Measurements from ENCODE around the gene CCDC60. TPM values are rescaled to one million over a fixed set of nuclear protein-coding genes. Genes with fewer than 3 reads are reported as not detected.

Gene CCDC60
- total RNA-seq, 1 experiment from 2014 or later, result not detected

DNA sequence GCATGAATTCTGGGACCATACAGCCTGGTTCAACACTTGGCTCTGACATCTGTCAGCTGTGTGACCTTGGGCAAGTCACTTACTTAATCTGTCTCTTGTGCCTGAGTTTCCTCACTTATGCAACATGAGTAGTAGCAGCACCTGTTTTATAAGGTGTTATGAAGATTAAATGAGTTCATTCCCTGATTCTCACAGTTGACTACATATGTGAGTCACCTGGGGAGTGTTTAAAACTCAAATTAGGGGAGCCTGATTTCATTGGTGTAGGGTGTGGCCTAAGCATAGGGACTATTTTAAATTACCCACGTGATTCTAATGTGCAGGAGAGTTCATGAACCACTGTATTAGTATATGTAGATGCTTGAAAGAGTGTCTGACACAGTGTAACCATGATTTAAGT is 222.3 kb downstream of the CCDC60 start:
- H3K4me1 Mint-ChIP-seq (ENCODE audit: low read depth, unreplicated experiment), result no peaks in the 10 kb centered on the region
- intact Hi-C loops (cut with micrococcal nuclease; ENCODE audit: unreplicated experiment), result no loop called here
- TF ChIP-seq, protein P1, sequence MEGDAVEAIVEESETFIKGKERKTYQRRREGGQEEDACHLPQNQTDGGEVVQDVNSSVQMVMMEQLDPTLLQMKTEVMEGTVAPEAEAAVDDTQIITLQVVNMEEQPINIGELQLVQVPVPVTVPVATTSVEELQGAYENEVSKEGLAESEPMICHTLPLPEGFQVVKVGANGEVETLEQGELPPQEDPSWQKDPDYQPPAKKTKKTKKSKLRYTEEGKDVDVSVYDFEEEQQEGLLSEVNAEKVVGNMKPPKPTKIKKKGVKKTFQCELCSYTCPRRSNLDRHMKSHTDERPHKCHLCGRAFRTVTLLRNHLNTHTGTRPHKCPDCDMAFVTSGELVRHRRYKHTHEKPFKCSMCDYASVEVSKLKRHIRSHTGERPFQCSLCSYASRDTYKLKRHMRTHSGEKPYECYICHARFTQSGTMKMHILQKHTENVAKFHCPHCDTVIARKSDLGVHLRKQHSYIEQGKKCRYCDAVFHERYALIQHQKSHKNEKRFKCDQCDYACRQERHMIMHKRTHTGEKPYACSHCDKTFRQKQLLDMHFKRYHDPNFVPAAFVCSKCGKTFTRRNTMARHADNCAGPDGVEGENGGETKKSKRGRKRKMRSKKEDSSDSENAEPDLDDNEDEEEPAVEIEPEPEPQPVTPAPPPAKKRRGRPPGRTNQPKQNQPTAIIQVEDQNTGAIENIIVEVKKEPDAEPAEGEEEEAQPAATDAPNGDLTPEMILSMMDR (IDR thresholded peaks at IDR 0.05; ENCODE audit: unreplicated experiment), result no peak
- no TSS peak for BruUV-seq (replicated peaks)
- H3K9me3 Mint-ChIP-seq (ENCODE audit: low read depth, unreplicated experiment), result peaks cover 3% of the 10 kb centered on the region
- peaks cover 46% of the 10 kb centered on the region for H3K27me3 Mint-ChIP-seq (ENCODE audit: unreplicated experiment)
- H3K27ac Mint-ChIP-seq (ENCODE audit: unreplicated experiment), result no peak overlapping the region
- CTCF ChIA-PET, result no interaction called here
- H3K4me3 Mint-ChIP-seq (ENCODE audit: low read depth, unreplicated experiment), result no peak overlapping the region
- no peak for DNase-seq
- H3K36me3 Mint-ChIP-seq (ENCODE audit: insufficient read depth, unreplicated experiment), result no peaks in the 10 kb centered on the region

- no TSS peak for BruUV-seq (replicated peaks)
- no peaks in the 10 kb centered on the region for H3K36me3 Mint-ChIP-seq (ENCODE audit: insufficient read depth, unreplicated experiment)
- intact Hi-C loops (cut with micrococcal nuclease; ENCODE audit: unreplicated experiment), result no loop called here
- TF ChIP-seq, protein P1 (IDR thresholded peaks at IDR 0.05; ENCODE audit: unreplicated experiment), result no peak
- no peak overlapping the region for H3K4me3 Mint-ChIP-seq (ENCODE audit: low read depth, unreplicated experiment)
- CTCF ChIA-PET, result interaction anchor here (0.6 to 1.0 kb wide), 4 partner anchors 12 to 1339 kb away, joined by 3 to 7 read pairs (median 4); no protein-coding TSS in a partner anchor
- peaks cover 6% of the 10 kb centered on the region for H3K27me3 Mint-ChIP-seq (ENCODE audit: unreplicated experiment)
- H3K9me3 Mint-ChIP-seq (ENCODE audit: low read depth, unreplicated experiment), result peaks cover 3% of the 10 kb centered on the region
- no peak overlapping the region for H3K27ac Mint-ChIP-seq (ENCODE audit: unreplicated experiment)
- peak; percentile 24 for DNase-seq
- H3K4me1 Mint-ChIP-seq (ENCODE audit: low read depth, unreplicated experiment), result no peaks in the 10 kb centered on the region
Observed at GRCh38 chr12:119565404-119565803, 230.9 kb downstream of the CCDC60 start.

- intact Hi-C loops (cut with micrococcal nuclease; ENCODE audit: unreplicated experiment), result no loop called here
- TF ChIP-seq, protein P1 (IDR thresholded peaks at IDR 0.05; ENCODE audit: unreplicated experiment), result no peak
- Mint-ChIP-seq H3K9me3 (ENCODE audit: low read depth, unreplicated experiment) (peaks cover 5% of the 10 kb centered on the region), H3K36me3 (ENCODE audit: insufficient read depth, unreplicated experiment) (no peaks in the 10 kb centered on the region), H3K27ac (ENCODE audit: unreplicated experiment) (no peak overlapping the region), H3K4me1 (ENCODE audit: low read depth, unreplicated experiment) (no peaks in the 10 kb centered on the region), H3K27me3 (ENCODE audit: unreplicated experiment) (no peaks in the 10 kb centered on the region), H3K4me3 (ENCODE audit: low read depth, unreplicated experiment) (no peak overlapping the region)
- DNase-seq, result no peak
- no TSS peak for BruUV-seq (replicated peaks)
- CTCF ChIA-PET, result no interaction called here
Observed at GRCh38 chr12:119570771-119571170, 236.2 kb downstream of the CCDC60 start.

GRCh38 chr12:119573086-119573485 is 238.6 kb downstream of the CCDC60 start:
- BruUV-seq (replicated peaks), result no TSS peak

More at GRCh38 chr12:119573086-119573485, 238.6 kb downstream of the CCDC60 start:
- Mint-ChIP-seq H3K4me3 (ENCODE audit: low read depth, unreplicated experiment) (no peak overlapping the region), H3K27ac (ENCODE audit: unreplicated experiment) (no peak overlapping the region), H3K4me1 (ENCODE audit: low read depth, unreplicated experiment) (peaks cover 5% of the 10 kb centered on the region), H3K27me3 (ENCODE audit: unreplicated experiment) (no peaks in the 10 kb centered on the region), H3K9me3 (ENCODE audit: low read depth, unreplicated experiment) (peaks cover 2% of the 10 kb centered on the region), H3K36me3 (ENCODE audit: insufficient read depth, unreplicated experiment) (no peaks in the 10 kb centered on the region)
- intact Hi-C loops (cut with micrococcal nuclease; ENCODE audit: unreplicated experiment), result no loop called here
- DNase-seq, result no peak
- TF ChIP-seq, protein P1 (IDR thresholded peaks at IDR 0.05; ENCODE audit: unreplicated experiment), result no peak
- CTCF ChIA-PET, result no interaction called here

All from Calu3 (cell line).